Measurements from ENCODE around the gene DNAAF1. TPM values are rescaled to one million over a fixed set of nuclear protein-coding genes. Genes with fewer than 3 reads are reported as not detected.
"Not testable (repeated sequence)": the region's sequence is repeated elsewhere in the genome, so short reads cannot be mapped to it uniquely, and the experiment has no call there.

The DNAAF1 gene
- polyA plus RNA-seq (2012; ENCODE audit: insufficient read depth, insufficient read length): not detected

DNA sequence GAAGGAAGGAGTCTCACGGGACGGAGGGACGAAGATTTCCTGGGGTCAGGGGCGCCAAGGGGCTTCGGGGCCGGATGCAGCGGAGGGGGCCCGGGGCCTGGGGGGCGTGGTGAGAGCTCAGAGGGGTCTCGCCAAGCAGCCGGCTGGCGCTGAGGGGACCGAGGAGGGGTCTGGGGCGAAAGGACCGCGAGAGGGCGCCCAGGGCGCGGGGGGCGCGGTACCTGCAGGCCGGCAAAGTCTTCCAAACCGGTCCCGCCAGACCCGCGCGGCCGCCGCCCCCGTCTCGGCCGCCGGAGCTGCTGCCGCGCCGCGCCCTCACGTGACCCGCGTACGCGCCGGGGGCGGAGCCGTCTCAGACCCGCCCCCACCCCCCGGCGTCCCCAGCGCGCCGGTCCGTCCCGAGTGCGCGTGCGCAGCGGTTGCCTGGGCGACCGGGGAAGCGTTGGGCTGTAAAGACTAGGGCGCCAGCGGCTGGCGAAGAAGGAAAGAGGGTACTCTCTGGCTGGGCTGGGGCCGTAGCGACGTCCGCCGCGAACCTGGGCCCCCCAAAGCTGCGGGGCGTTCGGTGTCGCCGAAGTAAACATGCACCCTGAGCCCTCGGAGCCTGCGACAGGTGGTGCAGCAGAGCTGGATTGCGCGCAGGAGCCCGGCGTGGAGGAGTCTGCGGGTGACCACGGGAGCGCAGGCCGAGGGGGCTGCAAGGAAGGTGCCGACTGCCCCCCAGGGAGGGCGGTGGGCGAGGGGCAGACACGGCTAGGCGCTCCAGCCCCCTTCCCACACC lies at the start of gene DNAAF1, which contains the start of gene HSDL1:
Gene DNAAF1 (plus strand): TSS at position 450 of the 781 bp plus-strand sequence. CDS start 133 bp downstream, at position 583.
Gene HSDL1 (minus strand): TSS at position 319 of the 781 bp plus-strand sequence. CDS start 13,856 bp downstream, outside the sequence.
- peak; percentile 70 for DNase-seq (ENCODE audit: low read depth, low spot score)
- peak within 1 kb of the TSS; percentile 75 for H3K4me3 ChIP-seq (ENCODE audit: low read length)

DNA sequence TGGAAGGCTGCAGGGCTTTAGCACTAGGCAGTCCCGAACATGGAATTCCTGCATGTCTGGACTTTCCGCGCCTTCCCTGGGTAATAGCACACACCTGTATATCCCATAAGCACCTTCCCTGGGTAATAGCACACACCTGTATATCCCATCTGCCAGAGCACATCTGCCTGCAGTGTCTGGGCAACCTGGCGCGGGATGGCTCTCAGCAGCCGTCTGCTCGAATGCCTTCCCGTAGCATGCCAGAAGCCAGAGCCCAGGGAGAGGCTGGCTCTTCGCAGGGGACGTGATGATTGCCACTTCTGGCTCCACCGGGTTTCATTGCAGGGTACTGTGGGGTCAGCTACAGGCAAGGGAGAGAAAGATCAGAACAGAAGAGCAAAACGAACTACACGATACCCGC lies 49.6 kb upstream of the DNAAF1 start:
- H3K4me3 ChIP-seq (ENCODE audit: low read length): no peak overlapping the region
- DNase-seq (ENCODE audit: low read depth, low spot score): no peak

DNA sequence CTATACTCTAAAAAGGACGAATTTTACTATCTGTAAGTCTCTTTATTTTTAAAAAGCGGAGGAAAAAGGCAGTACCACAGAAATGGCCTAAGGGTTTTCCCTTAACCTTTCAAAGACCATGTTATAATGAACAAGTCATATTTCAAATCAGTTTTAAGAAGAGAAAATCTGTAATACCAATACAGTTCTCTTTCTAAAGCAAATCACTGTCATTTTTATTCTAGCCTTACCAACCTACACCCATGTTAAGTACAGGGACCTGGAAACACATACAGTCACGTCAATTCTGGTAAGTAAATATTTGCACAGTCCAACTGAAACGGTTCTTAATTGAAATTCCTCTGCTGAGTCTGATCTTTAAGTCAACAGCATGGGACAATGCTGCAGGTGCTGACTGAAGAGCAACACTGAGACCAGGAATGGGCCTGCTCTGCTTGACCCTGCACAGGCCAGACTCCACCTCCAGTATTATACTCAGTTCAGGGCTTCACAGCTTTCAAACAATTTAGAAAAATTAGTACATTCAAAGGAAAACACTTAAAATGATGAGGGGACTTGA lies 48.6 kb upstream of the DNAAF1 start:
- no peak overlapping the region for H3K4me3 ChIP-seq (ENCODE audit: low read length)
- DNase-seq (ENCODE audit: low read depth, low spot score): no peak

DNA sequence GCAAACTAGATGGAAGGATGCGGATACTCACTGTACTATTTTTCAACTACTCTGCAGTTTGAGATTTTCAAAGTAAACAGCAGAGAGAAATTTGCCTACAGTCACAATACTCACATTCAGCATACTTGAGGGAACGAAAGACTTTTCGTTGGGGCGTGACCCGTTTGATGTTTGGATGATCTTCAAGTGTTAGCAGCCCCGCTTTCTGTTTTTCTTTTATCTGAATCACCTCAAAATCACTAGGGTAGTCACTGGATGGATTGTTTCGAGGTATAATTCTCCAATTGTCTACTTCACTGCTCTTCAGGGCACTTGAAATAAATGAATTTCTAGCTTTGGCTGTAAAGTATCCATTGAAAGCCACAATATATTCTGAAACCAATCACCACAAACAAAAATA lies 46.2 kb upstream of the DNAAF1 start:
- no peak for DNase-seq (ENCODE audit: low read depth, low spot score)
- no peak overlapping the region for H3K4me3 ChIP-seq (ENCODE audit: low read length)

DNA sequence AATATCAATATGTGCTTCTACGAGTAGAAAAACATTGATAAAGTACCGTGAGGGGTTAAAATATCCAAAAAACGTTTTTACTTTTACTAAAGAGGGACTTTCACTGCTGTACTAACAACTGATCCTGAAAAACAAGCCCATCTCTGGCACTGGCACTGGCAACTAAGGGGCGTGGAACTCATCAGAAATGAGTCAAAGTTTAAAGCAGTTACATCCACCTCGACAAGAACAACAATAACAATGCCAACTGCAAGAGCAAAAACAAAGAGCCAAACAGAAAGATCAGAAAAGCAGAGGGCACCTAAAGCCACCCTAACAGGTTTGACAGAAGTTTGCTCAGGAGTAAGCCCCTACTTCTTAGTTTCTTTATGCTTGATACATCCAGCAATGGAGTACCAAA lies 41.4 kb upstream of the DNAAF1 start:
- no peak overlapping the region for H3K4me3 ChIP-seq (ENCODE audit: low read length)
- no peak for DNase-seq (ENCODE audit: low read depth, low spot score)

DNA sequence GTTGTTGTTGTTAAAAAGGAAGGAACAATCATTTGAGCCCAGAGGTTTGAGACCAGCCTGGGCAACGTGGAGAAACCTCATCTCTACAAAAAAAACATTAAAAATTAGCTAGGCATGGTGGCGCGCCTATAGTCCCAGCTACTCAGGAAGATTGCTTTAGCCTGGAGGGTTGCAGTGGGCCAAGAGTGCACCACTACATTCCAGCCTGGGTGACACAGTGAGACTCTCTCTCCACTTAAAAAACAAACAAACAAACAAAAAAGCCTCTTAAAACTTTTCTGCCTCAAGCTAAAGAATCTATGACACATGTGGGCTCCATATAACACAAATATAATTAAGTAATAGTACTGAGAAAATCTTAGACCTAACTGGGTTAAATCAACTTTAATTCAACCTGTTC lies 40.9 kb upstream of the DNAAF1 start:
- H3K4me3 ChIP-seq (ENCODE audit: low read length): no peak overlapping the region
- DNase-seq (ENCODE audit: low read depth, low spot score): no peak

DNA sequence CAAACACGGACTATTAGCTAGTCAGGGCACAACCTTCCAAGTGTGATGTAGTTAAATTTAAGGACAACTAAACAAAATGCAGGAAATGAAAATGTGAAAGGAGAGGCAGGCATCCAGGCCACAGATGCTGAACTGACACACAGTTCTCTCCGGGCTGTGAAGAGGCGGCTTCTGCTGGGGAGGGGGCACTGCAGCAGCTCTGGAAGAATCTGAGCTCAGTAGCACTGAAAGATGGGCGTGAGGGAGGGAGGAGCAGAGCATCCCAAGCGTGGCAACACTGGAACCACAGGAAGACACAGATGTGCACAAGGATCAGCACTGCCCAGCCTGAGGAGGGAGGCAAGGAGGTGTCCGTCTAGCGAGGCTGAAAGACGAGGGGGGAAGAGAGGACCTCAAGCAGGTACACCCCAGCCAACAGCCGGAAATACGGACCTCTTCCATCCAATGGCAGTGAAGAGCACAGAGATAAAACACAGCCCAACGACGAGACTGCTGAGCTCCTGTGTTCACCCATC lies 39.8 kb upstream of the DNAAF1 start:
- H3K4me3 ChIP-seq (ENCODE audit: low read length): no peak overlapping the region
- no peak for DNase-seq (ENCODE audit: low read depth, low spot score)

DNA sequence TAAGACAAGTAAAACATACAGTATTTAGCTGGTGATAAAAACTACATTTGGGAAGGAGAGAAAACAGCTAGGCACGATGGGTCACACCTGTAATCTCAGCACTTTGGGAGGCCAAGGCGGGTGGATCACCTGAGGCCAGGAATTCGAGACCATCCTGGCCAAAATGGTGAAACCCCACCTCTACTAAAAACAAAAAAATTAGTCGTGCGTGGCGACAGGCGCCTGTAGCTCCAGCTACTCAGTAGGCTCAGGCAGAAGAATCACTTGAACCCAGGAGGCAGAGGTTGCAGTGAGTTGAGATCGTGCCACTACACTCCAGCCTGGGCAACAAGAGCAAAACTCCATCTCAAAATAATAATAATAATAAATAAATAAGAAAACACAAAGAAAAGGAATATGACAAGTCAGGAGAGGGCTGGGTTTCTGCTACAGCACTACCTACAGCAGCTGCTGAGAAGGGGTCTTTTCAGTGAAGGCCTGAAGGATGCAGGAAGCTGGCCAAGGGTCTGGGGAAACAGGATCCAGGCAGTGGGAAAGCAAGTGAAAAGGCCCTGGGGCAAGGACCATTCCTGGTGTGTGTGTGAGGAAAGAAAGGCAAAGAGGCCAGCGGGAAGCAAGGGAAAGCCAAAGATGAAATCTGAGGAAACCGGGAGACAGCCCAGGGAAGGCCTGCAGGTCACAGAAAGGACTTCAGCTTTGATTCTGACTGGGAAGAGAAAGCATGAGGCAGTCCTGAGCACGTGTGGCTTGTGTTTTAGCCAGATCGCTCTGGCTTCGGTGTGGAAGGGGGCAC lies 39.0 kb upstream of the DNAAF1 start:
- H3K4me3 ChIP-seq (ENCODE audit: low read length): no peak overlapping the region
- no peak for DNase-seq (ENCODE audit: low read depth, low spot score)

DNA sequence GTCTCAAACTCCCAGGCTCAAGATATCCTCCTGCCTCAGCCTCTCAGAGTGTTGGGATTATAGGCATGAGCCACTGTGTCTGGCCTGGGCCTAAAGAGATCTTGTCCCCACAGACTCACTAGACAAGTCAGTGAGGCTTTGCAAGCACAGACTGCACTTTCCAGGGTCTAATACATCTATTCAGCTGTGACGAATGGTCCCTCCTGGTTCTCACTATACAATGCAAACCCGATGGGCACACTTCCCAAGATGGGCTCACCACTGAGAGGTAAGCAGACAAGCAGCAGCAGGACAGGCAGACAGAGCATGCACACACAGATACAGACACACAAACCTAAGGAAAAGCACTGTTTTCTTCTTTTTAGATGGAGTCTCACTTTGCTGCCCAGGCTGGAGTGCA lies 37.2 kb upstream of the DNAAF1 start:
- no peak for DNase-seq (ENCODE audit: low read depth, low spot score)
- H3K4me3 ChIP-seq (ENCODE audit: low read length): no peak overlapping the region

DNA sequence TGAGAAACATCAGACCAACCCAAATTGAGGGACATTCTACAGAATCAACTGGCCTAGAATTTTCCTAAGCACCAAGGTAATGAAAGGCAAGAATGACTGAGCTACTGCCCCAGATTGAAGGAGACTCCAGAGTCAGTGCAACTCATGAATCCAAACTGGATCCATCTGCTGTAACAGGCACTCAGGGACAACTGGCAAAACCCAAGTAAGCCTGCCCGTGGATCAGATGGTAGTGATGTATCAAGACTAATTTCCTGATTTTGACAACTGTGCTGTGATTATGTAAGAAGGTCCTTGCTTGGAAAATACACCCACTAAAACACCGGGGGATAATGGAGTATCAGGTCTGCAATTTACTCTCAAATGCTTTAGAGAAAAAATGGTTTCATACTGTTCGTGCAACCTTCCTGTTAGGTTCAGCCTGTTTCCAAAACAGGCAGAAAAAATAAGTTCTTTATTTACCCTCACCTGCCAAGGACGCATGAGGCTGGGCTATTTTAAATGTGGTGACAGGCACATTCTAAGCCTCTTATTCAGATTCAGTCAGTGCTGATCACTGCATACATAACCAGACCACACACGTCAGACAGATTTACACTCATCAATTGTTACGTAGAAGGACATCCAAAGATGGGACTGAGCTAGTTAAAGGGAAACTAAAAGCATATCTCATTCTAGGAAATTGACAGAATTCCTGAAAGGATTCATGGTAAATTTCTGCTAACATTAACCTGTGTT lies 35.3 kb upstream of the DNAAF1 start:
- DNase-seq (ENCODE audit: low read depth, low spot score): no peak
- no peak overlapping the region for H3K4me3 ChIP-seq (ENCODE audit: low read length)

DNA sequence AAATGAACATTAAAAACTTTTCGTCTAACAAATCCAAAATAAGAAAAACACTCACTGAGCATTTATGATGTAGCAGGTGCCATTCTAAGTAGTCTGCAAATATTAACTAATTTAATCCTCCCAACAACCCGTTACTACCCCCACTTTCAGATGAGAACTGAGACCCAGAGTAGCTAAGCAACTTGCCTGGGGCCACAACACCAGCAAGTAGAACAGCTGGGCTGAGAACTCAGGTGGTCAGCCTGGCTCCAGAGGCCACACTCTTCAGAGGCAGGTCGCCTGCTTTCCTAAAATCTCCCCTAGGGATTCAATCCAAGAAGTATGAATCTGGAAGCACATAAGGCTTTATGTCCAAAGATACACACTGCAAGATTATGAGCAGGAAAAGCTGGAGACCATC lies 34.6 kb upstream of the DNAAF1 start:
- DNase-seq (ENCODE audit: low read depth, low spot score): no peak
- H3K4me3 ChIP-seq (ENCODE audit: low read length): no peak overlapping the region

DNA sequence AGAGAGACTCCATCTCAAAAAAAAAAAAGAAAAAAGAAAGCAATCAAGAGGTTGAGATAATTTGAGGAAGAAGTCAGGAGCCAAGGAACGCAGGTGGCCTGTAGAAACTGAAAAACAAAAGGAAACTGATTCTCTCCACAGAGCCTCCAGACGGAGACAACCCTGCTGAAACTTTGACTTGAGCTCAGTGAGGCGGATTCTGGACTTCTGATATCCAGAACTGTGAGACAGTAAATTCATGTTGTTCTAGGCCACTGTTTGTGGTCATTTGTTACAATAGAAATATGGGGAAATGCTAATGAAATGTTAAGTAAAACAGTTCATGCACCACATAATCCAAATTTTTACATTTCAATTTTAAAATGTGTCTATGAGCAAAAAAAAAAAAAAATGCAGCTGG lies 33.6 kb upstream of the DNAAF1 start:
- no peak for DNase-seq (ENCODE audit: low read depth, low spot score)

DNA sequence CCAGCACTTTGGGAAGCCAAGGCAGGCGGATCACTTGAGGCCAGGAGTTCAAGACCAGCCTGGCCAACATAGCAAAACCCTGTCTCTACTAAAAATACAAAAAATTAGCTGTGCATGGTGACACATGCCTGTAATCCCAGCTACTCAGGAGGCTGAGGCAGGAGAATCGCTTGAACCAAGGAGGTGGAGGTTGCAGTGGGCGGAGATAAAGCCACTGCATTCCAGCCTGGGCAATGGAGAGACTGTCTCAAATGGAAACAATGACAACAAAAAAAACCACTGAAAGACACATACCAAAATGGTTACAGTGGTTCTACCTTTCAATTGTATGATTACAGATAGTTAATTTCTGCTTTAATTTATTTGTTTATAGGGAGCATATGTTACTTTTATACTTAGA lies 33.2 kb upstream of the DNAAF1 start:
- H3K4me3 ChIP-seq (ENCODE audit: low read length); DNase-seq (ENCODE audit: low read depth, low spot score): not testable (repeated sequence)

More for the DNA sequence above, 33.6 kb upstream of the DNAAF1 start:
- H3K4me3 ChIP-seq (ENCODE audit: low read length): no peak overlapping the region

DNA sequence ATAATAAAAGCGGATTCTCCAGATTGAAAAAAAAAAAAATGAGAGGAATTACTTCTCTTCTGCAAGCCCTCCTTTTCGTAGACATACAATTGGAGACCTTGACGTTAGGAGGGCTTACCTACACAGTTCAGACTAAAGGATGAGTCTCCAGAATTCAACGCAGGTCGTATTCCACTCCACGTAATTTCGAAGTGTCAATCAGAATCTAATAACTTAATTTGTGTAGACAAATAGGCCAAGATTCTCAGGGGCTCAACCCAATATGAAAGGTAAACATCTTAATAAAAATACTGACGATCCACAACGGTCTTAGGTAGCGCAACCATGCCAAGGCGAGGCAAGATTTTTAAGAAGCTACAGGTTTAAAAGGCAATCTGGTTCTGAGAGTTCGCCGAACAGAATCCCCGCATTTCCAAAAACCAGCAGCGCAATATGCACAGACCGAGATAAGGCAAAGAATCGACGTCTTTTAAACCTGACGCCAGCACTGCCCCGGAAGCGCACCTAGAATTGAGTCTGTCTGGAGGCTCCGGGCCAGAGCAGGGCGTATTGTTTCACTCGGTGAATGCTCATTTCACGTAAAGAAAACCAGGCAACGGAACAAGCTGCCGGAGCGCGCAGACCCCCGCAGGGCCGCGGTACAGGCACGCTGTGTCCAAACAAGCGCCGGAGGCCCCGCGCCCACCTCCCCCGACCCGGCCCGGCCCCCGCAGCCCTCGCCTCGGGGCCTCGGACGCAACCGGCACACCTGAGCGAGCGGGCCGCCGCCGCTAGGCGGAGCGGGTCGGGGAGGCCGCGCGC lies 29.0 kb upstream of the DNAAF1 start:
- DNase-seq (ENCODE audit: low read depth, low spot score): peak; percentile 40
- H3K4me3 ChIP-seq (ENCODE audit: low read length): peak overlapping the region; percentile 72

DNA sequence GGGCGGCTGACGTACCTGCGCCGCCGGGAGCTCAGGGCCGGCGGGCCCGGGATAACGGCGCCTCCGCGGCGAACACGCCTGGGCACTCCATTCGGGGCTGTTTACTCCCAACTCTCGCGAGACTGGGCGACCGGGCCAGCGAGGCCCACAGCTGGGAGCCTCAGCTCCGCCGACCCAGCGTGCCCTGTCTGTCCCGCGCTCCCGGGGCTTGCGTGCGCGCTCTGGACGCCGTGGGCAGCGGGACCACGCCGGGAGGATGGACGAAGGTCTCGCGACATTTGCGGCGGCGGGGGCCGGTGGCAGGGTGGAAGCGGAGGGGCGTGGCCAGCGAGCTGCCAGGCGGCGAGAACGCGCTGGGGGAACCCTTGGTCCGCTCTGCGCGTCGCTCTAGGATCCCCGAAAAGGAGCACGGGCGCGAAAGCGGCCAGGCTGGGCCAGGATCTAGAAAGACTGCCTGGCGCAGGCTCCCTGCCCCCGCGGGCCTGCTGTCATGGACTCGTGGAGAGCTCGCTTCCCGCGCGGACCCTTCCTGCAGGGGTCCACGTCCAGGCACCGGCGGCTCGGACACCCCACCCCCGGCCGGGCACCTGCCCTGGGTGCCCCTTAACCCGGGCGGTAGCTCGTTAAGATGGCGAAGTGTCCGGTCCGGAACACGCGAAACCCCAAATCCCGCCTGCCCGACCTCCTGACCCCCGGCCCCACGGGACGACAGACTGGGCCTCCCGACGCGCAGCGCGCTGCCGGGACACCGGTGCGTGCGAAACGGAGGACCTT lies 28.2 kb upstream of the DNAAF1 start, which contains the start of gene MBTPS1:
Gene MBTPS1 (minus strand): TSS at position 223 of the 774 bp plus-strand sequence. CDS start 15,159 bp downstream, outside the sequence.
- DNase-seq (ENCODE audit: low read depth, low spot score): peak; percentile 93

DNA sequence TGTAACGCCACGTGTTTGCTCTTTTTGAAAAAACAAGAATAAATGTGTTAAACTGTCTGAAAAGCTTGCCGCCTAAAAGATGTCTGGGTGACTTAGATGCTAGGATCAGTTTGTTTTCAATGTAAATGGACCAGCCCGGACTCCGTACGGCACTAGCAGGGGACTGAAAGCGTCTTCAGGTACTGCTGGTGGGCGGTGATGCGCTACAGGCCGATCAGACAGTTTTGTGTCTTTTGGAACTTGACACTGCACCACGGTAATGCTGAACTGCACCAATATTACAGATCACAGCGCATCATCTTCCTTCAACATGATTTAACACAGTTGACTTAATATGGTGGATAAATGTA lies 27.6 kb upstream of the DNAAF1 start:
- peak; percentile 30 for DNase-seq (ENCODE audit: low read depth, low spot score)
- peak overlapping the region; percentile 72 for H3K4me3 ChIP-seq (ENCODE audit: low read length)

More for the DNA sequence above, 28.2 kb upstream of the DNAAF1 start, which contains the start of gene MBTPS1:
- H3K4me3 ChIP-seq (ENCODE audit: low read length): peak within 1 kb of the TSS; percentile 72

DNA sequence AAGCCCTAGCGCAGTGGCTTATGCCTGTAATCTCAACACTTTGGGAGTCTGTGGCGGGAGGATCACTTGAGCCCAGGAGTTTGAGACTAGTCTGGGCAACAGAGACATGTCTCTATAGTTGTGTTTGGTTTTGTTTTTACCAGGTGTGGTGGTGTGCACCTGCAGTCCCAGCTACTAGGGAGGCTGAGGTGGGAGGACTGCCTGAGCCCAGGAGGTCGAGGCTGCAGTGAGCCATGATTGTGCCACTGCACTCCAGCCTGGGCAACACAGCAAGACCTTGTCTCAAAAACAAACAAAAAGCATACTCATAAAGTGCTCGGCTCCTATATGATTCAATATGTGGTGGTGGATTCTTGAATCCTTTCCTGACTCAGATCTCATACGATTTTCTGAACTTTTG lies 26.8 kb upstream of the DNAAF1 start:
- DNase-seq (ENCODE audit: low read depth, low spot score); H3K4me3 ChIP-seq (ENCODE audit: low read length): not testable (repeated sequence)
